ENCODE results near the gene TAAR5. TPM values are rescaled to one million over a fixed set of nuclear protein-coding genes. Genes with fewer than 3 reads are reported as not detected.

The TAAR5 gene
- total and polyA plus RNA-seq, 9 donors: not detected

GRCh38 chr6:132598473-132598872 lies 8.9 kb upstream of the TAAR5 start:
- no peaks in the 10 kb centered on the region for H3K27me3 ChIP-seq
- 55 to 71% (median 59%) methylated on average over 3 of the region's 3 CpGs for WGBS, 3 donors
- H3K4me3 ChIP-seq: no peak overlapping the region
- DNase-seq: no peak
- no peaks in the 10 kb centered on the region for H3K9me3 ChIP-seq
- intact Hi-C loops (cut with DNase I): no loop called here
- H3K36me3 ChIP-seq: no peaks in the 10 kb centered on the region
- no peak for TF ChIP-seq CTCF (IDR thresholded peaks at IDR 0.05)
- no peak for TF ChIP-seq POLR2A (IDR thresholded peaks at IDR 0.05)
- TF ChIP-seq EP300 (IDR thresholded peaks at IDR 0.05): no peak
- no peaks in the 10 kb centered on the region for H3K4me1 ChIP-seq (ENCODE audit: insufficient read depth)
- no peak overlapping the region for H3K27ac ChIP-seq

GRCh38 chr6:132596201-132596600 lies 6.7 kb upstream of the TAAR5 start:
- H3K36me3 ChIP-seq: no peaks in the 10 kb centered on the region
- intact Hi-C loops (cut with DNase I): no loop called here
- DNase-seq: no peak
- no peaks in the 10 kb centered on the region for H3K27me3 ChIP-seq
- no peak overlapping the region for H3K4me3 ChIP-seq
- H3K9me3 ChIP-seq: no peaks in the 10 kb centered on the region
- H3K27ac ChIP-seq: no peak overlapping the region
- no peaks in the 10 kb centered on the region for H3K4me1 ChIP-seq (ENCODE audit: insufficient read depth)
- no peak for TF ChIP-seq CTCF (IDR thresholded peaks at IDR 0.05)
- TF ChIP-seq EP300 (IDR thresholded peaks at IDR 0.05): no peak
- no peak for TF ChIP-seq POLR2A (IDR thresholded peaks at IDR 0.05)
- 80 to 94% (median 86%) methylated on average over 6 of the region's 6 CpGs for WGBS, 3 donors

- H3K27me3 ChIP-seq: no peaks in the 10 kb centered on the region
- intact Hi-C loops (cut with DNase I): no loop called here
- H3K4me1 ChIP-seq (ENCODE audit: insufficient read depth): no peaks in the 10 kb centered on the region
- 85 to 95% (median 87%) methylated on average over 2 of the region's 2 CpGs for WGBS, 3 donors
- TF ChIP-seq POLR2A (IDR thresholded peaks at IDR 0.05): no peak
- TF ChIP-seq EP300 (IDR thresholded peaks at IDR 0.05): no peak
- TF ChIP-seq CTCF (IDR thresholded peaks at IDR 0.05): no peak
- no peaks in the 10 kb centered on the region for H3K9me3 ChIP-seq
- no peak overlapping the region for H3K27ac ChIP-seq
- no peak overlapping the region for H3K4me3 ChIP-seq
- no peak for DNase-seq
- H3K36me3 ChIP-seq: no peaks in the 10 kb centered on the region
These were observed 3.3 kb upstream of the TAAR5 start for GRCh38 chr6:132592855-132593254.

GRCh38 chr6:132590362-132590761 lies 821 bp upstream of the TAAR5 start:
- intact Hi-C loops (cut with DNase I): no loop called here
- Histone ChIP-seq H3K27ac (no peak overlapping the region), H3K27me3 (no peaks in the 10 kb centered on the region), H3K9me3 (no peaks in the 10 kb centered on the region), H3K4me1 (ENCODE audit: insufficient read depth) (no peaks in the 10 kb centered on the region), H3K36me3 (no peaks in the 10 kb centered on the region), H3K4me3 (no peak overlapping the region)
- 51 to 77% (median 68%) methylated on average over 1 of the region's 1 CpG for WGBS, 3 donors
- DNase-seq: no peak
- no peak for TF ChIP-seq EP300 (IDR thresholded peaks at IDR 0.05)
- TF ChIP-seq CTCF (IDR thresholded peaks at IDR 0.05): no peak
- TF ChIP-seq POLR2A (IDR thresholded peaks at IDR 0.05): no peak

- intact Hi-C loops (cut with DNase I): no loop called here
- 47 to 53% (median 50%) methylated on average over 2 of the region's 2 CpGs for WGBS, 3 donors
- no peak for DNase-seq
These were observed 2.1 kb downstream of the TAAR5 start for GRCh38 chr6:132587424-132587823.

More at GRCh38 chr6:132587424-132587823, 2.1 kb downstream of the TAAR5 start:
- TF ChIP-seq EP300 (IDR thresholded peaks at IDR 0.05) (no peak), CTCF (IDR thresholded peaks at IDR 0.05) (no peak), POLR2A (IDR thresholded peaks at IDR 0.05) (no peak)
- Histone ChIP-seq H3K9me3 (no peaks in the 10 kb centered on the region), H3K36me3 (no peaks in the 10 kb centered on the region), H3K4me1 (ENCODE audit: insufficient read depth) (no peaks in the 10 kb centered on the region), H3K27ac (no peak overlapping the region), H3K27me3 (no peaks in the 10 kb centered on the region), H3K4me3 (no peak overlapping the region)
